ENCODE measurements around the gene RSPH10B.
A peak's percentile ranks its signal among the peaks of the same experiment; 100 is the strongest.
"Not testable (repeated sequence)": the region's sequence is repeated elsewhere in the genome, so short reads cannot be mapped to it uniquely, and the experiment has no call there.

RSPH10B gene

DNA sequence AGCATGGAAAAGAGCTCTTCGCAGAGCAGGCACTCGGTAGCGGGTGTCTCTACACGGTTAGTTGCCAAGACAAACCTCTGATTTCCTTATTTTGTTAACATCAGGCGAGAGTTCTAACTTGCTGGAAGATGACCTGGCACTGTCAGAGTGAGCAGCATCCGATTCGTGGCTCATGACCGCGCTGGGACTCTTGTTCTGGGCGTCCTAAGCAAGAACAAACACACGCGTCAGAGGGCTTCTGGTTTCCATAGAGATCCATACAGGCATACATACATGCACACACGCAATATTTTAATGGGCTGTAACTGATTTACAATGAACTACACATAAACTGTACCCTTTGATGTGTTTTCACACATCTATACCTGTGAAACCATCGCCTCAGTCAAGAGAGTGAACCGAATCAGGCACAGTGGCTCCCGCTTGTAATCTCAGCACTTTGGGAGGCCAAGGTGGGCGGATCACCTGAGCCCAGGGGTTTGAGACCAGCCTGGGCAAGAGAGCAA is 35.5 kb downstream of the RSPH10B start:
- DNase-seq (ENCODE audit: low read depth in 1 of 2, low spot score in 1 of 2); in situ Hi-C loops (cut with HindIII; ENCODE audit: low pct_unique_long_range_greater_than_20kb, low sequenced_read_pairs): not testable (repeated sequence)

DNA sequence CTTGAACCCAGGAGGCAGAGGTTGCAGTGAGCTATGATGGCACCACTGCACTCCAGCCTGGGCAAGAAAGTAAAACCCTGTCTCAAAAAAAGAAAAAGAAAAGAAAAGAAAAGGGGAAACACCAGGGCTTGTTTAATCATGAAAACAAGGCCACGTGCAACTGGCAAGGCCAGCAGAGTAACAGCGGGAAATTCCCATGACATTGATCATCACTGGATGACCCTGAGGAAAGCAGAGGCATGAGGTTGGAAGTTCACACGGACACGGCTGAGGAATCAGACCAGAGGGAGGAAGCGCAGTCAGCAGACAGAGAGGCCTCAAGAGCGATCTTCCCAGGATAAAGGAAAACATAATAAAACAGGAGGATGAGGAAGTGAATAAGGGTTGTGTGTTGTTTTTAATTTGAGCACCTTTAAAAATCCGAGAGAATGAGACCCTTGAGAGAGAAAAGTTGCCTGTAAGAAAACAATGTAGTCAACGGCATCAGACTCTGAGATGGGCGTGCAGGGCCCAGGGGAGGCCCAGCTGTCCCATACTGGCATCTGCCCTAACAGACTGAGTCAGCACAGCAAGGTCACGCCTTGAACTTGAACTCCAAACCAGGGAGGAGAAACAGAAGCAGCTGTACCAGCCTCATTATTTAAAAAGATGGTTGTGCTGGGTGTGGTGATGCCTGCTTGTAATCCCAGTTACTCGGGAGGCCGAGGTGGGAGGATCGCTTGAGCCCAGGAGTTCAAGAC is 38.4 kb downstream of the RSPH10B start:
- DNase-seq (ENCODE audit: low read depth in 1 of 2, low spot score in 1 of 2); in situ Hi-C loops (cut with HindIII; ENCODE audit: low pct_unique_long_range_greater_than_20kb, low sequenced_read_pairs): not testable (repeated sequence)

DNA sequence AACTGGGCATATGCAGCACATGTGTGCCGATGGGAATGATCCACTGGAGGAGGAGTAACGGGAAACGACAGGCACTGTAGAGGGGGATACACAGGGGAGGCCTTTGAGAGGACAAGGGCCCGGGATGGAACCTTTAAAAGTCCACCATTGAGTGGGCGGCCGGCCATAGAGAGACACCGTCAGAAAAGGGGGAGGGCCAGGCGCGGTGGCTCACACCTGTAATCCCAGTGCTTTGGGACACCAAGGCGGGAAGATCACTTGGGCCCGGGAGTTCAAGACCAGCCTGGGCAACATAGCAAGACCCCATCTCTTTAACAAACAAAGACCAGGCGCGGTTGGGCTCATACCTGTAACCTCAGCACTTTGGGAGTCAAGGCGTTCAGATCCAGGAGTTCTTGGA is 39.2 kb downstream of the RSPH10B start:
- in situ Hi-C loops (cut with HindIII; ENCODE audit: low pct_unique_long_range_greater_than_20kb, low sequenced_read_pairs); DNase-seq (ENCODE audit: low read depth in 1 of 2, low spot score in 1 of 2): not testable (repeated sequence)

GRCh38 chr7:5930290-5930689 is 40.2 kb downstream of the RSPH10B start:
- DNase-seq (ENCODE audit: low read depth in 1 of 2, low spot score in 1 of 2); in situ Hi-C loops (cut with HindIII; ENCODE audit: low pct_unique_long_range_greater_than_20kb, low sequenced_read_pairs): not testable (repeated sequence)

DNA sequence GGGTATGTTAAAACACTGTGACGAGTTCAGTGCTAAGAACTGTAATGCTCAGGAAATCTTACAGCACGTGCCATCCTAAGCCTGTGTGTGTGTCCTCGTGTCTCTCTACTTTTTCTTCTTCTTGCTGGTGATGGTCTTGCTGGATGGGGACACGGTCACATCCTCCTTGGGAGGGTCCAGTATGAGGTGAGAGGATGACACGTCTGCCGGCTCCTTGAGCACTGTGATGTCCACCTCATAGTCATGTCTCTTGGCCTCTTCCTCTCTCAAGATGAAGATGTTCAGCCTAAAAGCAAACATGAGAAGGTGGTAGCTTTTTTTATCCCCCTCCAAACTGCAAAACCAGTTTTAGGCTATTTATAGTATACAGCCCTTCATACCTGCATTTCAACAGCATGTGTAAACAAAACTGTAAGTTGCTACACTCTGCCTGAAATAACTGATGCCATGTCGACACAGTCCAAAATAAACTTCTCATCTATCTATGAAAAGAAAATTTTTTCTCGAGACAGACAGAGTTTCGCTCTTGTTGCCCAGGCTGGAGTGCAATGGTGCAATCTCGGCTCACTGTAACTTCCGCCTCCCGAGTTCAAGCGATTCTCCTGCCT is 44.1 kb downstream of the RSPH10B start:
- in situ Hi-C loops (cut with HindIII; ENCODE audit: low pct_unique_long_range_greater_than_20kb, low sequenced_read_pairs); DNase-seq (ENCODE audit: low read depth in 1 of 2, low spot score in 1 of 2): not testable (repeated sequence)

DNA sequence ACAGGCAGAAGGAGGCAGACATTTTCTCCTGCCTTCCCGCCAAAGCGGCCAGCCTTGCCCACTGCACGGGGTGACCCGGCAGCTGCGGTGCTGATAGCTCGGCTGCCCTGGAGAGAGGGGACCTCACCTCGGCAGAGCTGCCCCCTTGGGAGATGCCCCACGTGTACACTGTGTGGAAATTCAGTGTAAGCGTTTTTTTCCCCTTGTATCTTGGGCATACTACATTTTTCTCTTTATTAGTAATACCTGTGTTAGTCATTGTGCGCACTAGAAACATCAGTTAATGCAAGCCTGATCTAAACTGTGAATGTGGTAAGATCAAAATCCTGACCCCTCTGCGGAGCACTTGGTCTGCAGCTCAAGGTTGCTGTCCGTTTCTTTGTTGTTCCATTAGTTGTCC is 45.9 kb downstream of the RSPH10B start:
- in situ Hi-C loops (cut with HindIII; ENCODE audit: low pct_unique_long_range_greater_than_20kb, low sequenced_read_pairs); DNase-seq (ENCODE audit: low read depth in 1 of 2, low spot score in 1 of 2): not testable (repeated sequence)

GRCh38 chr7:5924180-5924579 is 46.3 kb downstream of the RSPH10B start:
- DNase-seq (ENCODE audit: low read depth in 1 of 2, low spot score in 1 of 2); in situ Hi-C loops (cut with HindIII; ENCODE audit: low pct_unique_long_range_greater_than_20kb, low sequenced_read_pairs): not testable (repeated sequence)

DNA sequence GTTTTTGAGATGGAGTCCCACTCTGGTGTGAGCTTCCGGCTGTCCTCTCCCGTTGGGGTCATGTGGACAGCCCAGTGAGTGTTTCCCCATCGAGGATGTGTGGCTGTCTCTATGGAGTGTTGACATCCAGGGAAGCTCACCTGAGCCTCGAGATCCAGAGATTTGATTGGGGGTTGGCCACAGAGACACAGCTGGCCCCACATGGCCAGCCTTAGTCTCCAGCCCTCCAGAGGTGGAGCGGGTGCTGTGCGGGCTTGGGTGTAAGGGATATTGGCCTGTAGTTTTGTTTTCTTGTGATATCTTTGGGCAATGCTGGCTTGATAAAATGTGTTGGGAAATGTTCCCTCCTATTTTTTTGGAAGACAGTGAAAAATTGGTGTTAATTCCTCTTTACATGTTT is 54.0 kb downstream of the RSPH10B start:
- in situ Hi-C loops (cut with HindIII; ENCODE audit: low pct_unique_long_range_greater_than_20kb, low sequenced_read_pairs); DNase-seq (ENCODE audit: low read depth in 1 of 2, low spot score in 1 of 2): not testable (repeated sequence)

- DNase-seq (ENCODE audit: low read depth in 1 of 2, low spot score in 1 of 2); in situ Hi-C loops (cut with HindIII; ENCODE audit: low pct_unique_long_range_greater_than_20kb, low sequenced_read_pairs): not testable (repeated sequence)
Measured at GRCh38 chr7:5908835-5909234, 61.7 kb downstream of the RSPH10B start.

GRCh38 chr7:5904726-5905125 is 65.8 kb downstream of the RSPH10B start:
- in situ Hi-C loops (cut with HindIII; ENCODE audit: low pct_unique_long_range_greater_than_20kb, low sequenced_read_pairs); DNase-seq (ENCODE audit: low read depth in 1 of 2, low spot score in 1 of 2): not testable (repeated sequence)

DNA sequence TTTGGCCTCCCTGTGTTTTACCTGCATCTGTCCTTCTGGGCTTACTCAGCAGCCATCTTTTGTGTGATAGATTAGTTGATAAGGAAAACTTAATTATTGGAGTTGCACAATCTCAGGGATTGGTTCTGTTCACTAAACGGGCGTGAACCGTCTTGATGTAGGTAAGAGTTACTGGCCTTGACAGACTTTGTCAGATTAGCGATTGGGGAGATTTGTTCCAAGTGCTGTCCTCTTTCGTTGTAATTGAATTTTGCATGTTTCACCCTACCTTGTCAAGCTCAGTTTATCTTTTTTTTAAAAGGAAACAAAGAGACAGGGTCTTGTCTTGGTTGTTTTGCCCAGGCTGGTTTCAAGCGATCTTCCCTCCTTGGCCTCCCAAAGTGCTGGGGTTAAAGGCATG is 67.5 kb downstream of the RSPH10B start:
- in situ Hi-C loops (cut with HindIII; ENCODE audit: low pct_unique_long_range_greater_than_20kb, low sequenced_read_pairs): not testable (repeated sequence)

DNA sequence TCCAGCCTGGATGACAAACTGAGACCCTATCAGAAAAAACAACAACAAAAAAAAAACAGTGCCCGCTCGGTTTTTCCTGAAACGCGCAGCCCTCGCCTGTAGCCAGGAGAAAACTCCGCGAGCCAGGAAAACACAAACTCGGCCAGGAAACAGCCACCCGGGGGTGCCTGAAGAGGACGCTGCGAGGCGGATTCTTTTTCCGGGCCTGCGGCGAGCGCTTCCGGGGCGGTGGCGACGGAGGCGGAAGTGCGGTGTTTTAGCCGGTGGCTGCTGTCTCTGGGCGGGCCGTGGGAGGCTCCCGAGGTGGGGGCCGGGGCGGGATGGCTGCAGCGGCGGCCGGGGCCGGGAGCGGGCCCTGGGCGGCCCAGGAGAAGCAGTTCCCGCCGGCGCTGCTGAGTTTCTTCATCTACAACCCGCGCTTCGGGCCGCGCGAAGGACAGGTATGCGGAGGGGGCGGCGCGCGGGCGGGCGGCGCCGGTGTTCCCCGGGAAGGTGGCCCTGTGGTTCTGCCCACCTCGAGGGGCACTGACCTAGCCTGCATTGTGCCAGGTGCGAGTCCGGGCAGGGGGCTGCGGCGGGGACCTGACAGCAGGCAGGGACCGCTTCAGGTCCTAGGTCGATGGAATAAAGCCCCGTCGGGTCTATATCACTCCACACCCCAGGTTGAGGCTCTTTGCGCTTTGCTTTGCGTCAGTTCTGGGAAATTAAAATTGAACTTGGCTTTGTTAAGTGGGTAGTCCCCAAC is 71.8 kb downstream of the RSPH10B start, which contains the start of gene CCZ1:
Gene CCZ1, plus strand, starts transcription at position 254 of the 745 bp plus-strand sequence. Its CDS starts 67 bp downstream, at position 321.
- DNase-seq (ENCODE audit: low read depth in 1 of 2, low spot score in 1 of 2): peak in 1 of 2 experiments; percentile 80
- in situ Hi-C loops (cut with HindIII; ENCODE audit: low pct_unique_long_range_greater_than_20kb, low sequenced_read_pairs): not testable (repeated sequence)

More for the DNA sequence above, 67.5 kb downstream of the RSPH10B start:
- DNase-seq (ENCODE audit: low read depth in 1 of 2, low spot score in 1 of 2): not testable (repeated sequence)

GRCh38 chr7:5897369-5897919 is 73.0 kb downstream of the RSPH10B start:
- in situ Hi-C loops (cut with HindIII; ENCODE audit: low pct_unique_long_range_greater_than_20kb, low sequenced_read_pairs): not testable (repeated sequence)
- peak in 1 of 2 experiments; percentile 31 for DNase-seq (ENCODE audit: low read depth in 1 of 2, low spot score in 1 of 2)

All from T47D (cell line).